Renal pelvis (tissue), 4 donors: ENCODE data around the gene MYO1D. TPM values are rescaled to one million over a fixed set of nuclear protein-coding genes. Genes with fewer than 3 reads are reported as not detected.
A peak's percentile ranks its signal among the peaks of the same experiment; 100 is the strongest.
"Not testable (repeated sequence)": the region's sequence is repeated elsewhere in the genome, so short reads cannot be mapped to it uniquely, and the experiment has no call there.

ENCODE experiments used
- DNase-seq: peaks from one replicate; pipeline ENCODE4 v3.0.0-alpha.2; 2013
- polyA plus RNA-seq, 3 donors: library from polyadenylated mRNA; unstranded; fragments of 120-200 nt; gene quantifications; one replicate each; pipeline ENCODE4 v1.2.1, GENCODE V29; 2013; ENCODE audit not compliant: insufficient read length in 3 of 3

The MYO1D gene
- polyA plus RNA-seq, 3 donors = 26.1 to 30.1 (median 27.8) TPM

DNA sequence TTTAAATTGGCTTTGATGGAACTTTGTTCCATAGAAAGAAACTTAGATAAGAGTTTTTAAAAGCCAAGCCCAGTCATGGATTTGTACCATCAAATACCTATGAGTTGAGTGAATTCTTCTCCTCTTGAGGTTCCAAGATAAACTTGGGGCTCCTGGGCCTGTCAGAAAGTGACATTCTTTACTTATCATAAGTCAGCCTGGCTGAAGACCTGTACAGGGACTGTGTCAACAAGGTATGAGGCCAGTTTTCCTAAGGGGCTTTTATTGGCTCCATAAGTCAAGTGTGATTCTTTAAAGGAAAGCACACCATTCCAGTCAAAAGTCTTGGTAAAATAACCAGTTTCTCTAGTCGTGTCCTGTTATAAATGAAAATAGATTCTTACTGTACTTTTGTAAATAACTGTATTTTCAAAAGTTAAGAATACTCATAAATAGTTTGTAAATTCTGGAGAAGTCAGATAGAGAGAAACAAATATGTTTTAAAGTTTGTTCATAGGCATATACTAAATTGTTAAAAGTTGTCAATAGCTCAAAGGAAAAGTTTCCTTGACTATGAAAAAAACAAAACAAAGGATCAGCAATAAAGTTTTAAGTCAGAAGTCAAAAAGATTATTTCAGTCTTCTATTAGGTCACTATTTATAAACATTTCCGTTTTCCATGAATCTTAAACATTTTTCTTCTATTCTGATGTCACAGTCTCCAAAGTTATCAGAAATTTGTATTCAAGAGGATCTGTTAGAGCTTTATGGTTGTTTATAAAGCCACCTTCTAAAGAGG lies 22.5 kb upstream of the MYO1D start:
- no peak for DNase-seq

DNA sequence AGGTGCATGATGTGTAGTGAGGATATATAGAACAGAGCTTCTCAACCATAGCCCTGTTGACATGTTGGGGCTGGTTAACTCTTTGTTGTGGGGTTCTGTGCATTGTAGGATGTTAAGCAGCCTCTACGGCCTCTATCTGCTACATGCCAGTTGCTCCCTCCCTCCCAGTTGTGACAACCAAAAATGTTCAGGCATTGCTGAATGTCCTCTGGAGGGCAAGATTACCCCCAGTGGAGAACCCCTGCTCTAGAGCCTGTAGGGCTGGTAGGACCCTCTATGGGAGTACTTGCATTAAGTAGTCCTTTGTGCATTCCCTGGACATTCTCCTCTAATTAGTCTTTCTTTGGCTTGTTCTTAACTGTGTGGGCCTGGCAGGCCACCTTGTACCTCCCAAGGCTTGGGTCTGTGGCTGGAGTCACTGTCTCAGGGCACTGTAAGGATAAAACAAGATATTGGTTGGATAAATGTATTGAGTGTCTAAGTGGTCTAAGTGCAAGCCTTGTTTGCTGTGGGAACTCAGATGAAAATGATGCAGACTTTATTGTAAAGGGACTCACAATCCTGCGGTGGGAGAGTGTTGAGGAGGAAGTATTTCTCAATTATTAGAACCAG lies 19.8 kb upstream of the MYO1D start:
- DNase-seq = no peak

DNA sequence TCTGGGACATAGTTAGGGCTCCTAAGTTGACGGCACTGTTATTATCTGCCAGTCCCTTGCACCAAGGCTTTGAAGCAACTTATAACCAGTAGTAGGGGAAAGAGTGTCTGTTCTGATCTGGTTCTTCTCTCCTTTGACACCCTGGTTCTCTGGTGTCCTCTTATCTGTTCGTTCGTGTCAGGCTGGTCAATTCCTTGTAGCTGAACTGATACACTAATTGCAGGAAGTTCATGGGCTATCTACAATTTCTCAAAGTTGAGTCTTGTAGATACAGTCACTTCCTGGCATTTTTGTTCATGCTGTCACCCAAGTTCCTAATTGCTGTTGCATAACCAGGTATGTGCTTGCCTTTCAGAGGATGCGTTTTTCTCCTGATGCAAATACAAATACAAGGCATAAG lies 17.3 kb upstream of the MYO1D start:
- no peak for DNase-seq

DNA sequence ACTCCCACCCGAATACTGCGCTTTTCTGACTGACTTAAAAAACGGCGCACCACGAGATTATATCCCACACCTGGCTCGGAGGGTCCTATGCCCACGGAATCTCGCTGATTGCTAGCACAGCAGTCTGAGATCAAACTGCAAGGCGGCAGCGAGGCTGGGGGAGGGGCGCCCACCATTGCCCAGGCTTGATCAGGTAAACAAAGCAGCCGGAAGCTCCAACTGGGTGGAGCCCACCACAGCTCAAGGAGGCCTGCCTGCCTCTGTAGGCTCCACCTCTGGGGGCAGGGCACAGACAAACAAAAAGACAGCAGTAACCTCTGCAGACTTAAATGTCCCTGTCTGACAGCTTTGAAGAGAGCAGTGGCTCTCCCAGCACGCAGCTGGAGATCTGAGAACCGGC lies 10.5 kb upstream of the MYO1D start:
- DNase-seq = not testable (repeated sequence)

DNA sequence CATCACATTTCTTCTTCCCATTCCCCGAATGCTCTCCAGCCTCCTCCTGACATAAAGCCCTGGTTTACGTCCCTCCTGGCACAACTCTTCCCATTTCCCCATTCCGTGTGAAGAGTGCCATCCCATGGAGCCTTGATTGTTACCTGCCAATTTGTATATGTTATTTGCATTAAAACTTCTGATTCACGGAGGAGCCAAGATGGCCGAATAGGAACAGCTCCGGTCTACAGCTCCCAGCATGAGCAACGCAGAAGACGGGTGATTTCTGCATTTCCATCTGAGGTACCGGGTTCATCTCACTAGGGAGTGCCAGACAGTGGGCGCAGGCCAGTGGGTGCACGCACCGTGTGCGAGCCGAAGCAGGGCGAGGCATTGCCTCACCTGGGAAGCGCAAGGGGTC lies 10.0 kb upstream of the MYO1D start:
- DNase-seq = not testable (repeated sequence)

DNA sequence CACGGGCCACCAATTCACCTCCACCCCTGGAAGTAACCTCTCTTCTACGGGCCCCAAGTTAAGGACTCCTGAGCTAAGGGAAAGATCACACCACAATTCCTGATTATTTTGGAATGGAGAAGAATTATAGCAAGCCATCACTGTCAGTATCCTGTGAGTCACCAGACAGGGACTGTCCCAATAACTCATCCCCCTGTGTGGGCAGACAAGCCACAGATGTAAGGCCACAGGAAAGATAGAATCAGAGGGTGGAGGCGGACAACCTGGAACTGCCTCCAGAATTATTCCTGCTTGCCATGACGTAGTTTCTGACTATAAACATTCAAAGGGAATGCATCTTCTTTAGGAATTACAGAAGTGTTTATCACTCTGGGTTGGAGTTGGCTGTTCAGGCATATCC lies 5.8 kb upstream of the MYO1D start:
- no peak for DNase-seq

DNA sequence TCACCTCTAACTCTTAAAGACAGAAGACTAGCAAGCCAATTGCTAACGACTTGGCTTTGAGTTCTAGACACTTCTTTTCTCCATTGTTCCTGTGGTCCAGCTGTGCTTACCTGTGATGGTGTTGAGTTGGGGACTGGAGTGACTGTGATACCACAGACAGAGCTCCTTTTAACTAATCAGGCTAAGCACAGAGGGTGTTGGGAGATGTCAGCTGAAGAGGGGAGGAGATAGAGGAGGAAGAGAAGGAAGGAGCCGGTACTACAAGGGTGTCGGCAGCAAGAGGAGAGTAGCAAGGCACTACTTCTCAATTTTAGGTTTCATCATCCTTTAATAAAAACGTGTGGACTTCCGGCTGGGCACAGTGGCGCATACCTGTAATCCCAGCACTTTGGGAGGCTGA lies 5.1 kb upstream of the MYO1D start:
- no peak for DNase-seq

DNA sequence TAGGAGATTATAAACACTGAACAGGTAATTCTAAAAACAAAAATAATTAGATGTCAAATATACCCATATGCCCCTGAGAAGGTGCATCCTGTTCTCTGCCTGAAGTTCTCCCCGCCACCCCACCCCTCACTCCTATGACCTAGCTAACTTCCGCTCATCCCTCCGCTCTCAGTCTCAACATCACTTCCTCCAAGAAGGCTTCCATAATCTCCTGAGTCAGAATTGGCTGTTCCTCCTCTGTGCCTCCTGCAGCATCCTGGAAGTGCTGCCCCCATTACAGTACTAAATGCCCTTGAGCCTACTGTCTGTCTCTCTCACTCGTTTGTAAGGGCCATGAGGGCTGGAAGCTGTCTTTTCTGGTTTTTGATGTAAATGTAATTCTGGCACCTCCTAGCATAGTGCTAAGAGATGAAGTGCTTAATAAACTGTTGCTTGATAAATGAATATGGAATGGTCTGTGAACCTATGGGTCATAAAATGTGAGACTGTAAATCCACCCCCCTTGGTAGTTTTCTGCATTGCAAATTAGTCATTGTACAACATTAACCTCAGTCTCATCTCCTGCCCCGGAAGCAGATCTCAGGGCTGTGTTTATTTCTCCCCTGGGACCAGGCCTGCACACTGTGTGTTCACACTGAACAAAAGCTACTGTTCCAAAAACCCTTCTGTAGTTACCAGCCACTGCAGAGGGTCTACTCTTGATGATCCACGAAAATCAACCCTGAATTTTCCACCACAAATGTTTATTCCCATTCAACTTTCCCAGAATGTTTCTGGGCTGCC lies 3.9 kb upstream of the MYO1D start:
- no peak for DNase-seq

DNA sequence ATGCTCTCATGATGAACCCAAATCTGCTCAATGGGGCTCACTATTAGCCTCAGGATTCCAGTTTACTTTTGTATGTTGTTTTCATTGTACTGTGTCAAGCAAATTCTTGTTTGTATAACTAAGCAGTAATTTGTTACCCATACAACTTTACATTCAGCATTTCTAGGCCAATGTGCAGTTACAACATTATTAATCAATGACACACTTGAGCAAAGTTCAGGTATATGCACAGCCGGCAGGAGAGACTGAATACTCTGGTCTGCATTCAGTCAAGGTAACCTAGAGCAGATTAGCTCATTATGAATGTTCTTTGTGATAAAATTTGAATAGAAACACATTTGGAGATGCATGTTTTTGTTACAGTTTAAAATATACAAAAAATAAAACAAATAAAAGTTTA lies 2.2 kb upstream of the MYO1D start:
- no peak for DNase-seq

DNA sequence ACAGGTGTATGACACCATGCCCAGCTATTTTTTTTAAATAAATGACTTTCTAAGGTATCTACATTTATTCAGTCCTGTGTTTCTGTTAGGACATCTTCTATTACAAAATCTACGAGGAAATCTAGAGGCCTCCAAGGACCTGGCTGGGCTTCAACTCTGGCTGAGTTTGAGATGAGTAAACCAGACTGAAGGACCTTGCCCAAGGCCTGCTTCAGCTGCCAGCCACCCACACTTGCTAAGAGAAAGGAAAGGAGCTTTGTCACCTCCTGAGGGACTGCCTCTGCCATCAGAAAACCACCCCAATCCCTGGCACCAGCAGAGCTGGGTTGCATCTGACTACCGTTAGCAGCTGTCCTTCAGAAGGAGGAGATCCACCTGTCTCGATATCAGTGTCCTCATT lies 1.3 kb upstream of the MYO1D start:
- DNase-seq = no peak

DNA sequence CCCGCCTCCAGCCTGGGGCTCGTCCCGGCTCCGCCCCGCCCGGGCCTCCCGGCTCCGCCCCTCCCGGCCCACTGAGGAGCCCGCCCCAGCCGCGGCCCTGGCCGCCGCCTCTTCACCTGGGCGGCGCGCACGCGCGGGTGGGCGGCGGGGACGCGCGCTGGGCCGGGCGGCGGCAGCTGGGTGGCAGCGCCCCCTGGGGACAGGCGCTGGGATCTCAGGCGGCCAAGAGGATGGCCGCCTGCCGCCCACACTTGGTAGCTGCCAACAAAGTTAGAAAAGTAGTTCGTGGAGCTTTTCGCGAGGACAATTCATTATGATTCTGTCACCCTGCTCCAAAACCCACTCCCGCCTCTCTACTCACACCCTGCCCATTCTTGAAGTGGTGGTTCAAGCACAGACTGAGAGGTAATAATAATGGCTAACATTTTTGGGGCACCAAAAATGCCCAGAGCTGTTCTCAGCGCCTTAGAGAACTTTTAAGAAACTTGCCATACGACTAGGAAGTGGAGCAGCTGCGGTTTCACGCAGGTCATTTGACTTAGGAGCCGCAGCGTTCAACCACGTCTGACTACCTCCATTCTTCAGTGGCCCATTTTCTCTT lies 340 bp upstream of the MYO1D start:
- peak; percentile 89 for DNase-seq

DNA sequence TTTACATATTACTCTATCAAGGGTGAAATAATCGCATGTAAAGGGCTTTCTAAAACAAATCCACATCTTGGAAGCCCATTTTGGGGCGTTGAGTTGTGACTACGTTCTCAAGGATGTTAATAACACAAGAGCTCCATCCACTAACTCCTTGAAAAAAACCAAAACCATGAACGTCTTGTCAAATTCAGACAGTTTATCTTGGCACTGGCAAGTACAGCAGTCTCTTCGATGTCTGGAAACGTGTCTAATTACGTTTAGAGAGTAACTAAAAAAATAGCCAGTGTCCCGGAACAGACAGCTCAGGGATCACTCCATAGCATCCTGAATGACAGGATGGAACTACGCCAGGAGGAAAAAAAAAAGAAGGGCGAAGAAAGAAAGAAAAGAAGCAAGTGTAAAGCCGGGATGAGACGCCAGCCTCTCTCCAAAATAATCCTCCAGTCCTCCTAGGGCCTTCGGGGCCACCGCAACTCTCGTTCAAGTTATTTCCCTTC lies 954 bp downstream of the MYO1D start:
- DNase-seq = peak; percentile 31

DNA sequence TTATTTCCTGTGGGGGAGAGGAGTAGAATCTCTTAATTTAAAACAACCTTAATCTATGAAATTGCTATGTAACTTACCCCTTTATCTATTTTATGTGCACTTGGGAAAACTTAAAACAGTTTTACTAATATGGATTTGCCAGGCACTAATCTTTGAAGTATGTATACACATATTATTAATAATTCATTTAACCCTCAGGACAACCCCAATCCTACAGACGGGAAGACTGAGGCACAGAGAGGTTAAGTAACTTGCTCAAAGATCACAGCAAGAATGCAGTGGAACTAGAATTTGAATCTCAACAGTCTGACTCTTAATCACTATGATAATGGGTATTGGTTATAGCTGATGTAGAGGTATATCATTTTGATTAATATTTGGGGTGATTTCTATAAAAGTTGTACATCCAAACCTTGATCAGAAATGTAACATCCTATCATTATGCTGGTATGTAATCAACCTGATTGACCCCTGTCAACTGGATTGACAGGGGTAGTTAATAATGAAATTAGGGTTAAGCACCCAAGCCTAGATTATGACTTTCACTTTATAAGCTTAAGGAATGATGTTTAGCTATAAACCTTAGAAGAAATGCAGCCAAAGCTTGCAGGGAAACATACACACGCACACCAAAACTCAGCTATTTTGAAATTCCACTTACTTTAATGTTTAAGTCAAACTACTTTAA lies 1.6 kb downstream of the MYO1D start:
- DNase-seq = no peak

DNA sequence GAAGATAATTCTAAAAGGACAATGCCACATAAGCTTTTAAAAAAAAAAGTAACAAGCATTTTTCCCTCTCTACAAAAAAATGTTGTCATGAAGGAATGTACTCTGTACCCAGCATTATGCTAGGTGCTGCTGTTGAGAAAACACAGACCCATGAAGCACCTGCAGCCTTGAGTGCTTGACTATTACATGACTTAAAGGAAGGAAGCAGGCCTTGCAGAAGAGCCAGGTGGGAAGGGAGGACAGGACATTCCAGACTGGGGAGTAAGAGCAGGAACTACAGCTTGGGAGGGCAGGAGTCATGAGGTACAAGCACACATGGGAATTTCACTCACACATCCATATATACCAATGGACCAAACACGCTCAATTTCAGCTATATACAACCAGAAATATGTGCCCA lies 3.8 kb downstream of the MYO1D start:
- no peak for DNase-seq

DNA sequence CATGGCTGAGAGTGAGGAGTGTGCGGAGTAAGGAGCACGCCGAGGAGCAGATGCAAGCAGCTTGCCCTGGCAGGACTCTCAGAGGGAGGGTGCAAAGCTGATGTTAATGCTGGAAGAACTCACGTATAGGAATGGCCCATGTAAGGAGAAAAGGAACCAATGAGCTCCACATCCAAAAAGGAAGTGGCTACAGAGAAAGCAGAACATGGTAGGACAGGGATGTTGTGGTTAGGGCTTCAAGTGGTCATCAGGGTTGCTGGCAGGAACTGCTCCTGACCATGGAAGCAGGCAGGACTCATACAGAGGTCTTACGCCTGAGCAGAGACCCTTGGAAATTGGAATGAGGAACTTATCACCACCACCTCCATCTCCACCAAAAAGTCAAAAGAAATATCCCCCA lies 5.2 kb downstream of the MYO1D start:
- DNase-seq = no peak

DNA sequence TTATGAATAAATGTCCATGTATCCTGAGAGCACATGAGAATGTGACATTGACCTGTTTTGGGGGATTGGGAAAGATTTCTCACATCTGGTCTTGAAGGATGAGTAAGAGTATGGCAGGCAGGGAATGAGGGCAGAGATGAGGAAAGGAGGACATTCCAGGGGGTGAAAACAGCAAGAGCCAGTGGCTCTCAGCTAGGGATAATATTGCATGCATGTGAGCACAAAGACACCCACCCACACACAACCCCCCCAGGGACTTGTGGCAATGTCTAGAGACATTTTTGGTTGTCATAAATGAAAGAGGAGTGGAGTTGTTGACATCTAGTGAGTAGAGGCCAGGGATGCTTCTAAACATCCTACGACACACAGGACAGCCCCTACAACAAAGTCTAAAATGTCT lies 6.0 kb downstream of the MYO1D start:
- DNase-seq = no peak

DNA sequence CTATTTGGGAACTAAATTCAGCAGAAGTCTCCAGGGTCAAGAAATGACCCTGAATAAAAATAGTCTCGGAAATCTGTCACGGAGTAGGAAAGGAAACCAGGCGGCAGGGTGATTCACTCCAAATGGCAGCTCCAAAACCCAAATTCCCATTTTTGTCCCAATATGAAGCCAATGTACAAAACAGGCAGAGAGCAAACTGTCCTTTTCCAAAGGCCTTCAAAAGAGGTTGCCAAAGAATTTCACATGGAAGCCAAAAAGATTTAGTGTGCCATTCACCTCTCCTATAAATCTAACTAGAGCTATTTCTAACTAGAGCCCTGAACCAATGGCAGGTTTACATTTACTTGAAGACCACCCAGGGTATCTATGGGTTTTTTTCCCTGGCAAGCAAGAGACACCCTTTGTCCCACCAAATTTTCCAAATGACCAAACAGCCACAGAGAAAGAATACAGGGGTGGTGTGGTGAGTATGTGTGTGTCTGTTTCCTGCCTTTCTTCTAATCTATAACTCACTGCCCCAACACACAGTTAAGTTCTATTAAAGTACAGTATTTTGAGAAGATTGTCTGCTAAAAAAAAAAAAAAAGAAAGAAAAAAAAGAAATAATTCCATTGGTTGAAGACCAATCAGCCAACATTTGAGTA lies 6.8 kb downstream of the MYO1D start:
- DNase-seq = peak; percentile 40

DNA sequence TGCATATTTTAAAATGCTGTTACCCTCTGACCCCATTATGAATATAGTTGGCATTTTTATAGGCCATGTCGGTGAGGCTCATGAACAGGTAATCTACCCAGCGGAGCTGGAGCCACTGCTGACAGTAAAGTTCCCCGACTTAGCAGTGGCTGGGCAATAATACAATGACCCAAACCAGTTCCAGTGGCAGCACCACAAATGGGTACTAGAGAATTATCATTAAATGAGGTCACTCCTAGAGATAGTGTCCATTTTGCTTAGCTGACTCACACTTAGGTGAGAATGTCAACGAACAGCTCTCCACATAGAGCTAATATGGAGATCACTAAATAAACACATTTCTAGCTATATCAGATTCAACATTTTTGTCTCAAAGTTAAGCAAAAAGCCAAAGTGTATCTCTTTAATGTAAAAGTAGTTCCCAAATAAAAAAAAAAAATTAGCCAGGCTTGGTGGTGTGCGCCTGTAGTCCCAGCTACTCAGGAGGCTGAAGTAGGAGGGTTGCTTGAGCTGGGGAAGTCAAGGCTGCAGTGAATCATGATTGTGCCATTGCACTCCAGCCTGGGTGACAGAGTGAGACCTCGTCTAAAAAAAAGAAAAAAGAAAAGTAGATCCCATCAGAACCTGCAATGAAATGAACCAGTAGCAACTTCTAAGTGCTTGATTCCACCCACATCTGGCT lies 7.4 kb downstream of the MYO1D start:
- no peak for DNase-seq

DNA sequence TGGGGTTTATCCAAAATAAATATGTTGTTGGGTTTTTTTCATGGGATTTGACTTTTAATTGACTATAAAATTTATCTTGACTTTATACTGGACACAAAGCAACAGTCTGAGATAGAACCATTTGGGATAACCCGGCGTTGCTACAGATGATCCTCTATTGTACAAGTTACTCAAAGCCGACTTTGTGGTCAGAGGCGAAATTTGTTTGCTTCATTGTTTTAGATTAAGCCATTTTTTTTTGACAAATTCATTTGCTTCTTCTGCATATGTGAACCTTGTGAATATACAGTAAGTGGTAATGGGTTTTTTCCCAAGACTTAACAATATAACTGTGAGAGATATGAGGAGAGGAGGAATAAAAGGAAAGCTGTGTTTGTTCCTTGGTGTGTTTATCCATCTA lies 11.8 kb downstream of the MYO1D start:
- no peak for DNase-seq

DNA sequence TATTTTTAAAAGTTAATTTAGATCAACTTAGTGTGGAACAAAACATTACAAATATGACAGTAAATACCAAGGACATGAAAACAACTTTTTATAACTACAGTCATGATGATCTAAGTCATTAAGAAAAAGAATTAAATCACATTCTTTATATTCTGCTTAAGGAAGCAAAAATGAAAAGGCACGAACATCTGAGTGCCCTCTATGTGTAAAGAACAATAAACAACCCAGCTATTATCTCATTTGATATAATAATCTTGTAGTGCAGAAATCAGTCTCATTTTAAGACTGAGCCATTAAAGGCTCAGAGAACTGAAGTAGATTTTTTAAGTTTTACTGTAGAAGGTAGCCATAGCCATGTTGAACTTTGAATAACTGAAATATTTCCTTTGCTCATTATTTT lies 13.4 kb downstream of the MYO1D start:
- DNase-seq = no peak

DNA sequence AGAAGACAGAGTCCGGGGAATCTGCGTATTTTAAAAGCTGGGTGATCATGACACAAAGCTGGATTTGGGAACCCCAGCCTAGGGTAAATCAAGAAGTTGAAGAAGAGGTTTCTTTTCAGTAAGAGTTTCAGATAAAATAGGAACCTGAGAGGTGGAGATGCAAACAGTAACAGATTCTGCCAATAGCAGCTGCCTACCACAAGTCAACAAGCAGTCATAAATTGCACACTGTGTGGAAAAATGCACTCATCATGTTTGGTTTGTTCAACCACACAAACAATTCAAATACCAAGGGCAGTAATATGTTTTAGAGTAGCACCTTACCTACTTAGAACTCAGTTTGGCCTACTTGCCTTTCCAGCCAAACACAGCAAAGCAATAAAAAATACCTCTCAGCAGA lies 14.0 kb downstream of the MYO1D start:
- no peak for DNase-seq
